Esophagus squamous epithelium (tissue), 5 donors: ENCODE measurements around the gene SERINC5. TPM values are rescaled to one million over a fixed set of nuclear protein-coding genes. Genes with fewer than 3 reads are reported as not detected.

ENCODE experiments used
- DNase-seq: peaks from one replicate; lab custom pipeline; 2025; lab: John Stamatoyannopoulos, UW
- H3K27ac ChIP-seq, 4 donors: fragments of 200-600 bp; sonication (generic); one replicate each; pipeline ENCODE4 v1.5.1; 2016 to 2019; ENCODE audit warnings: mild to moderate bottlenecking in 1 of 4
- H3K27me3 ChIP-seq, 4 donors: fragments of 200-600 bp; sonication (generic); 1 replicate in 3 of 4; 2 replicates in 1 of 4; pipeline versions ENCODE4 v1.5.1 to v1.6.0; 2017 to 2021; ENCODE audit warnings: antibody characterized with exemption in 1 of 4
- H3K36me3 ChIP-seq, 3 donors: fragments of 200-600 bp; sonication (generic); one replicate each; pipeline ENCODE4 v1.5.1; 2016 to 2019
- H3K4me1 ChIP-seq, 3 donors: fragments of 200-600 bp; sonication (generic); one replicate each; pipeline ENCODE4 v1.5.1; 2017 to 2019
- H3K4me3 ChIP-seq, 4 donors: fragments of 200-600 bp; sonication (generic); 1 replicate in 3 of 4; 2 replicates in 1 of 4; pipeline ENCODE4 v1.5.1; 2016 to 2019; ENCODE audit warnings: mild to moderate bottlenecking in 2 of 4, moderate library complexity in 1 of 4
- H3K9me3 ChIP-seq, 3 donors: fragments of 200-600 bp; sonication (generic); one replicate each; pipeline ENCODE4 v1.5.1; 2016 to 2019
- CTCF ChIP-seq, 6 experiments: fragments of 450-650 bp in 4 of 6; fragments of 200-600 bp in 2 of 6; sonication (generic) in 2 of 6; IDR thresholded peaks; one replicate each; pipeline ENCODE4 v1.5.1; 2016 to 2019; ENCODE audit warnings: antibody characterized with exemption in 6 of 6, mild to moderate bottlenecking in 4 of 6, moderate library complexity in 4 of 6
- POLR2A ChIP-seq, 4 donors: fragments of 450-650 bp; IDR thresholded peaks; one replicate each; pipeline ENCODE4 v1.6.1; 2017; ENCODE audit warnings: antibody characterized with exemption in 4 of 4, mild to moderate bottlenecking in 4 of 4, moderate library complexity in 3 of 4
- WGBS, 2 donors: methylation state at CpG; one replicate each; pipeline ENCODE4 v1.1.5; 2018; 5-methylcytosine and 5-hydroxymethylcytosine counted together
- intact Hi-C: fragments of 100-400 bp; cut with DNase I; formaldehyde crosslinking; loops from one replicate; pipeline ENCODE4 v1.15.0; 2022
- total RNA-seq, 4 donors: library from RNA; depleted of rRNA; stranded (reverse); fragments of >200 nt; gene quantifications; one replicate each; pipeline ENCODE4 v1.1.0, GENCODE V29; 2016
- donor health status: DM: yes; HTN: yes; CAD: no.

SERINC5 gene
- total RNA-seq, 4 donors from 2014 or later: 33.9 to 65.3 (median 44.6) TPM

GRCh38 chr5:80269991-80270438 is 14.2 kb upstream of the SERINC5 start:
- TF ChIP-seq POLR2A (IDR thresholded peaks at IDR 0.05) (no peak), CTCF (IDR thresholded peaks at IDR 0.05) (no peak)
- intact Hi-C loops: no loop called here

GRCh38 chr5:80268916-80269315 is 13.1 kb upstream of the SERINC5 start:
- Histone ChIP-seq H3K36me3 (no peaks in the 10 kb centered on the region), H3K4me1 (peaks cover 0 to 25% (median 3%) of the 10 kb centered on the region in 3 donors), H3K27ac (peak overlapping the region in 2 of 4 donors; percentile 4 to 33), H3K27me3 (no peaks in the 10 kb centered on the region), H3K4me3 (no peak overlapping the region), H3K9me3 (no peaks in the 10 kb centered on the region)
- WGBS, 2 donors: 43 to 48% methylated on average over 5 of the region's 5 CpGs
- TF ChIP-seq CTCF (IDR thresholded peaks at IDR 0.05): no peak
- TF ChIP-seq POLR2A (IDR thresholded peaks at IDR 0.05): no peak
- no peak for DNase-seq
- intact Hi-C loops: no loop called here

More at GRCh38 chr5:80269991-80270438, 14.2 kb upstream of the SERINC5 start:
- no peak for DNase-seq
- Histone ChIP-seq H3K27me3 (no peaks in the 10 kb centered on the region), H3K9me3 (no peaks in the 10 kb centered on the region), H3K27ac (no peak overlapping the region), H3K36me3 (no peaks in the 10 kb centered on the region), H3K4me1 (peaks cover 0 to 25% (median 3%) of the 10 kb centered on the region in 3 donors), H3K4me3 (no peak overlapping the region)
- 80 to 83% methylated on average over 7 to 8 of the region's 8 CpGs for WGBS, 2 donors

- no peak for TF ChIP-seq POLR2A (IDR thresholded peaks at IDR 0.05)
- TF ChIP-seq CTCF (IDR thresholded peaks at IDR 0.05): no peak
- intact Hi-C loops: no loop called here
- Histone ChIP-seq H3K27ac (no peak overlapping the region), H3K27me3 (no peaks in the 10 kb centered on the region), H3K4me1 (peaks cover 0 to 25% (median 3%) of the 10 kb centered on the region in 3 donors), H3K36me3 (no peaks in the 10 kb centered on the region), H3K9me3 (no peaks in the 10 kb centered on the region), H3K4me3 (no peak overlapping the region)
- WGBS, 2 donors: 61 to 75% methylated on average over 2 of the region's 2 CpGs
- DNase-seq: no peak
Measured at GRCh38 chr5:80266566-80266965, 10.7 kb upstream of the SERINC5 start.

- Histone ChIP-seq H3K27me3 (no peaks in the 10 kb centered on the region), H3K27ac (no peak overlapping the region), H3K4me1 (peaks cover 3 to 17% (median 9%) of the 10 kb centered on the region in 3 donors), H3K36me3 (no peaks in the 10 kb centered on the region), H3K4me3 (no peak overlapping the region), H3K9me3 (no peaks in the 10 kb centered on the region)
- intact Hi-C loops: no loop called here
- DNase-seq: no peak
- TF ChIP-seq CTCF (IDR thresholded peaks at IDR 0.05) (no peak), POLR2A (IDR thresholded peaks at IDR 0.05) (no peak)
- 100% methylated on average over 1 of the region's 1 CpG; no CpG with 5 or more reads in 1 of the 2 donors for WGBS, 2 donors
Measured at GRCh38 chr5:80260461-80260860, 4.6 kb upstream of the SERINC5 start.

- intact Hi-C loops: no loop called here
- no peak for DNase-seq
- no peak overlapping the region for H3K27ac ChIP-seq
- H3K4me3 ChIP-seq: no peak overlapping the region
- TF ChIP-seq CTCF (IDR thresholded peaks at IDR 0.05) (no peak), POLR2A (IDR thresholded peaks at IDR 0.05) (no peak)
- no peaks in the 10 kb centered on the region for H3K9me3 ChIP-seq
- 92 to 97% methylated on average over 6 of the region's 6 CpGs for WGBS, 2 donors
- no peaks in the 10 kb centered on the region for H3K27me3 ChIP-seq
- H3K4me1 ChIP-seq: peaks cover 3 to 20% (median 9%) of the 10 kb centered on the region in 3 donors
- H3K36me3 ChIP-seq: no peaks in the 10 kb centered on the region
Measured at GRCh38 chr5:80259511-80260203, 3.8 kb upstream of the SERINC5 start.
